NB4 (cell line): ENCODE data around the gene MCUB.

Experiments used
- CTCF ChIP-seq: IDR thresholded peaks from one replicate; pipeline ENCODE4 v1.5.1; 2012; ENCODE audit warnings: low read depth, low read length
- MAX ChIP-seq: IDR thresholded peaks from 2 replicates; pipeline ENCODE4 v1.6.1; 2011; ENCODE audit warnings: low read depth, low read length
- MYC ChIP-seq: IDR thresholded peaks from 2 replicates; pipeline ENCODE4 v1.6.1; 2011; ENCODE audit warnings: low read depth, low read length
- POLR2A ChIP-seq: IDR thresholded peaks from 2 replicates; pipeline ENCODE4 v1.6.1; 2011; ENCODE audit warnings: mild to moderate bottlenecking; ENCODE audit not compliant: insufficient read length; ENCODE audit errors: extremely low read depth

GRCh38 chr4:109657854-109658418 is 97.9 kb downstream of the MCUB start:
- no peak for TF ChIP-seq CTCF
- TF ChIP-seq POLR2A, result no peak
- no peak for TF ChIP-seq MAX
- TF ChIP-seq MYC, result no peak
